Keratinocyte (primary cell): ENCODE measurements around the gene CNTROB. TPM values are rescaled to one million over a fixed set of nuclear protein-coding genes. Genes with fewer than 3 reads are reported as not detected.

Experiments
- DNase-seq: peaks from one replicate; pipeline ENCODE4 v3.0.0-alpha.2; 2011; ENCODE audit warnings: low read depth, missing footprints, low spot score
- FAIRE-seq: peaks from 2 replicates; lab custom pipeline; 2011; peaks lifted over from hg19 to GRCh38; lab: Jason Lieb, UNC
- H2AFZ ChIP-seq: 2 replicates; pipeline ENCODE4 v1.6.0; 2012; ENCODE audit warnings: low read length, control low read depth, inconsistent platforms; ENCODE audit not compliant: control insufficient read depth
- H3K27ac ChIP-seq: 2 replicates; pipeline ENCODE4 v1.5.1; 2011; ENCODE audit warnings: low read length; ENCODE audit not compliant: control insufficient read depth, insufficient read depth
- H3K27me3 ChIP-seq: 3 replicates; pipeline ENCODE4 v1.6.0; 2011; ENCODE audit warnings: low read length; ENCODE audit not compliant: control insufficient read depth, insufficient read depth; ENCODE audit errors: extremely low read depth
- H3K36me3 ChIP-seq, 2 experiments: 2 replicates in 1 of 2; 3 replicates in 1 of 2; pipeline ENCODE4 v1.5.1; 2011; ENCODE audit warnings: low read length in 2 of 2, mild to moderate bottlenecking in 1 of 2; ENCODE audit not compliant: control insufficient read depth in 2 of 2, insufficient read depth in 2 of 2; ENCODE audit errors: extremely low read depth in 1 of 2
- H3K4me1 ChIP-seq: 3 replicates; pipeline ENCODE4 v1.5.1; 2011; ENCODE audit warnings: low read length; ENCODE audit not compliant: control insufficient read depth, insufficient read depth; ENCODE audit errors: extremely low read depth
- H3K4me2 ChIP-seq: 3 replicates; pipeline ENCODE4 v1.6.0; 2011; ENCODE audit warnings: low read depth, low read length; ENCODE audit not compliant: control insufficient read depth, insufficient read depth; ENCODE audit errors: extremely low read depth
- H3K4me3 ChIP-seq, 3 experiments: fragments of 200-600 bp in 1 of 3; sonication (generic) in 1 of 3; 2 replicates in 2 of 3; 3 replicates in 1 of 3; pipeline ENCODE4 v1.5.1; 2011 to 2016; ENCODE audit warnings: low read length in 3 of 3, mild to moderate bottlenecking in 3 of 3, control low read depth in 2 of 3, inconsistent platforms in 1 of 3, low read depth in 1 of 3, mixed read lengths in 1 of 3, mixed run types in 1 of 3, moderate library complexity in 1 of 3; ENCODE audit not compliant: control insufficient read depth in 2 of 3, insufficient read depth in 2 of 3; ENCODE audit errors: extremely low read depth in 1 of 3
- H3K79me2 ChIP-seq: 2 replicates; pipeline ENCODE4 v1.6.0; 2012; ENCODE audit warnings: low read length; ENCODE audit not compliant: control insufficient read depth, insufficient read depth
- H3K9ac ChIP-seq: 3 replicates; pipeline ENCODE4 v1.6.0; 2011; ENCODE audit warnings: low read length; ENCODE audit not compliant: control insufficient read depth, insufficient read depth; ENCODE audit errors: extremely low read depth
- H3K9me1 ChIP-seq: 3 replicates; pipeline ENCODE4 v1.6.0; 2011; ENCODE audit warnings: low read length; ENCODE audit not compliant: control insufficient read depth, insufficient read depth; ENCODE audit errors: extremely low read depth
- H3K9me3 ChIP-seq: 2 replicates; pipeline ENCODE4 v1.5.1; 2012; ENCODE audit warnings: low read depth, low read length; ENCODE audit not compliant: control insufficient read depth
- H4K20me1 ChIP-seq: 3 replicates; pipeline ENCODE4 v1.6.0; 2011; ENCODE audit warnings: low read length; ENCODE audit not compliant: control insufficient read depth, insufficient read depth; ENCODE audit errors: extremely low read depth
- CTCF ChIP-seq, 3 experiments: IDR thresholded peaks in 1 of 3; conservative IDR thresholded peaks in 1 of 3; optimal IDR thresholded peaks in 1 of 3; 2 replicates in 2 of 3; 3 replicates in 1 of 3; pipeline versions ENCODE3 to v1.5.1; 2011; ENCODE audit warnings: low read length in 3 of 3, mild to moderate bottlenecking in 3 of 3, moderate library complexity in 2 of 3, control low read depth in 1 of 3, inconsistent platforms in 1 of 3; ENCODE audit not compliant: insufficient read depth in 2 of 3; ENCODE audit errors: extremely low read depth in 1 of 3
- EZH2 ChIP-seq: IDR thresholded peaks from one replicate; pipeline ENCODE4 v1.6.1; 2012; ENCODE audit warnings: inconsistent platforms, mild to moderate bottlenecking, low read length, moderate library complexity
- dilution Hi-C: fragments of 300-500 bp; cut with MboI; formaldehyde crosslinking; loops from one replicate; pipeline ENCODE4 v1.7.0; 2020; ENCODE audit warnings: low sequenced_read_pairs; ENCODE audit not compliant: extremely low pct_ligation_motif_present
- polyA plus RNA-seq, 5 experiments: library from polyadenylated mRNA; depleted of rRNA in 3 of 5; stranded (reverse) in 3 of 5; stranded (forward) in 1 of 5; unstranded in 1 of 5; fragments of >200 nt; gene quantifications; 1 replicate in 1 of 5; 2 replicates in 3 of 5; 3 replicates in 1 of 5; pipeline versions ENCODE4 v1.2.1 to v1.2.3, GENCODE V29; 2011 to 2012; ENCODE audit warnings: missing spikeins in 2 of 5, low read depth in 1 of 5, low replicate concordance in 1 of 5

The CNTROB gene
- polyA plus RNA-seq, 1 donor (not counting 4 experiments of a cell fraction or from before 2014, with no cell fraction given), result 17.4 TPM

DNA sequence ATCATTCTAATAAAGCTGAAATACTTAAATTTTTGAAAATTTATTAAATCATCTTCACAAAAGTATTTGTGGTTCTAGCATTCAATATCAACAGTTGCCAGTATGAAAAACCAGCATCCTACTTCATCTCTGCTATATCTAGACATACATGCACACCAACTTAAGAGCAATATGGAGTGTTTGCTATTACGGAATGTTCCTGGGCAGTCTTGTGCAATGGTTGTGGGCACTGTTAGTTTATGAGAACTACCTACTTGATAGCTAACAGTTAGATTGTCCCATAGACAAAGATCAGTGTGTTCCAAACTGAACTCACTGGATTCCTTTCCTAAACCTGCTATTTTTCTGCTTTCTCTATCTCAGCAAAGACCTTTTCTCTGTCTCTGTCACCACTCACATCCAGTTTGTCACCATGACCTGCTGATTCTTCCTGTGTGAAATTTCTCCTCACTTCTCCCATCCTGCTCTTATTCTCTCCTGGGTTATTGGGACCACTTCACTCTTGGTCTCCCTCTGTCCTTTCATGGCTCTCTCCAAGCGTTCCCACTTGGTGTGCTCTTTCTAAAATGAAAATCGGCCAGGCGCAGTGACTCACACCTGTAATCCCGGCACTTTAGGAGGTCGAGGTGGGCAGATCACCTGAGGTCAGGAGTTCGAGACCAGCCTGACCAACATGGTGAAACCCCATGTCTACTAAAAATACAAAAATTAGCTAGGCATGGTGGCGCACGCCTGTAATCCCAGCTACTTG, 27.7 kb downstream of the CNTROB start:
- Histone ChIP-seq H3K9me1 (no peaks in the 10 kb centered on the region), H3K4me3 (no peak overlapping the region), H3K27ac (no peak overlapping the region), H3K9ac (no peak overlapping the region), H2AFZ (no peak overlapping the region), H3K9me3 (no peaks in the 10 kb centered on the region), H3K36me3 (no peaks in the 10 kb centered on the region), H3K4me2 (no peak overlapping the region), H3K4me1 (no peaks in the 10 kb centered on the region), H3K27me3 (peaks cover 5% of the 10 kb centered on the region), H4K20me1 (no peaks in the 10 kb centered on the region), H3K79me2 (no peaks in the 10 kb centered on the region)
- DNase-seq (no peak), FAIRE-seq (peak; percentile 5)
- dilution Hi-C loops, result no loop called here
- TF ChIP-seq EZH2 (no peak), CTCF (optimal IDR thresholded peaks at IDR 0.05 in 1 of 3, IDR thresholded peaks at IDR 0.05 in 1 of 3, conservative IDR thresholded peaks at IDR 0.05 in 1 of 3; ENCODE audit: extremely low read depth in 1 of 3, insufficient read depth in 2 of 3, low read length in 3 of 3) (no peak)

DNA sequence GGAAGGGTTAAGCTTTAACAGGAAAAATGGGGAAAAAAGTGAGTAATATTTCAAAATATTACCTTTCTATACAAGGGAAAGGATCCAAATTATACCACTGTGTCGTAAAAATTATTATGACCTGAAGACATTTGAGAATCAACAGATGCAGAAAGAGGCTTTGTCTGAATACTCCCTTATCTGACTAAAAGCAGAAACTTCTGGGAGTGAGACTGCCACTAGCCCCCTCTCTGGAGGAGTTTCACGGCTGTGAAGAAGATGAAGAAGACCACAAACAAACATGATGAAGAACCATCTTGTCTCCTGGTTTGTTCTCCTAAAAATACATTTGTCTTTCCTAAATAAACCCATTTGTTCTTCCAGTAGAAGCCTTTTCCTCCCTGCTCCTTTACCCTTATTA, 29.4 kb downstream of the CNTROB start:
- Histone ChIP-seq H3K36me3 (no peaks in the 10 kb centered on the region), H3K27ac (no peak overlapping the region), H2AFZ (no peak overlapping the region), H3K9ac (no peak overlapping the region), H3K4me3 (no peak overlapping the region), H3K4me2 (no peak overlapping the region), H3K27me3 (peaks cover 5% of the 10 kb centered on the region), H3K9me3 (no peaks in the 10 kb centered on the region), H3K4me1 (no peaks in the 10 kb centered on the region), H4K20me1 (no peaks in the 10 kb centered on the region), H3K9me1 (no peaks in the 10 kb centered on the region), H3K79me2 (no peaks in the 10 kb centered on the region)
- TF ChIP-seq CTCF (optimal IDR thresholded peaks at IDR 0.05 in 1 of 3, IDR thresholded peaks at IDR 0.05 in 1 of 3, conservative IDR thresholded peaks at IDR 0.05 in 1 of 3; ENCODE audit: extremely low read depth in 1 of 3, insufficient read depth in 2 of 3, low read length in 3 of 3) (no peak), EZH2 (no peak)
- dilution Hi-C loops, result no loop called here
- DNase-seq (no peak), FAIRE-seq (no peak)
